SW 1271 (cell line): ENCODE measurements around the gene SIAH3.

Experiments
- DNase-seq, 2 experiments: peaks; one replicate each; lab custom pipeline; 2025; lab: John Stamatoyannopoulos, UW

Gene SIAH3

GRCh38 chr13:45863709-45864590 is 12.4 kb upstream of the SIAH3 start:
- DNase-seq, result no peak

- no peak for DNase-seq
These were observed 9.8 kb upstream of the SIAH3 start for GRCh38 chr13:45861322-45861721.

GRCh38 chr13:45860240-45860639 is 8.7 kb upstream of the SIAH3 start:
- DNase-seq, result no peak

- DNase-seq, result no peak
These were observed 8.2 kb upstream of the SIAH3 start for GRCh38 chr13:45859705-45860104.

GRCh38 chr13:45852494-45852893 is 941 bp upstream of the SIAH3 start:
- no peak for DNase-seq

GRCh38 chr13:45851956-45852355 is 403 bp upstream of the SIAH3 start:
- DNase-seq, result no peak

GRCh38 chr13:45850027-45850613 is 1.4 kb downstream of the SIAH3 start:
- DNase-seq, result no peak

GRCh38 chr13:45849408-45849807 is 2.1 kb downstream of the SIAH3 start:
- DNase-seq, result no peak

- DNase-seq, result no peak
These were observed 3.9 kb downstream of the SIAH3 start for GRCh38 chr13:45847554-45848224.

- no peak for DNase-seq
These were observed 4.9 kb downstream of the SIAH3 start for GRCh38 chr13:45846681-45847080.

- DNase-seq, result no peak
These were observed 13.3 kb downstream of the SIAH3 start for GRCh38 chr13:45838171-45838745.

- DNase-seq, result no peak
These were observed 14.4 kb downstream of the SIAH3 start for GRCh38 chr13:45837111-45837510.

- DNase-seq, result no peak
These were observed 17.1 kb downstream of the SIAH3 start for GRCh38 chr13:45834411-45834994.

- peak in 1 of 2 experiments; percentile 9 for DNase-seq
These were observed 17.7 kb downstream of the SIAH3 start for GRCh38 chr13:45833663-45834375.

- DNase-seq, result no peak
These were observed 18.3 kb downstream of the SIAH3 start for GRCh38 chr13:45833242-45833641.

GRCh38 chr13:45831851-45832250 is 19.7 kb downstream of the SIAH3 start:
- DNase-seq, result no peak

- no peak for DNase-seq
These were observed 21.4 kb downstream of the SIAH3 start for GRCh38 chr13:45830121-45830520.

- no peak for DNase-seq
These were observed 23.1 kb downstream of the SIAH3 start for GRCh38 chr13:45828256-45828968.

GRCh38 chr13:45827318-45827717 is 24.2 kb downstream of the SIAH3 start:
- DNase-seq, result no peak

- no peak for DNase-seq
These were observed 24.8 kb downstream of the SIAH3 start for GRCh38 chr13:45826731-45827130.

- DNase-seq, result no peak
These were observed 26.2 kb downstream of the SIAH3 start for GRCh38 chr13:45825387-45825650.
